A673 (cell line): ENCODE measurements around the gene STX1A.

ENCODE experiments used
- CTCF ChIP-seq: fragments of 300-800, 200-600 bp; sonication (generic); conservative IDR thresholded peaks from 2 replicates; pipeline ENCODE4 v1.5.1; 2017; ENCODE audit warnings: low read depth, mild to moderate bottlenecking, antibody characterized with exemption, low read length, moderate library complexity, mixed read lengths
- EZH2 ChIP-seq: fragments of 200-600 bp; sonication (generic); IDR thresholded peaks from 2 replicates; pipeline ENCODE4 v1.6.1; 2017; ENCODE audit warnings: borderline replicate concordance, low read depth, mild to moderate bottlenecking, mixed read lengths, antibody characterized with exemption, low read length; ENCODE audit not compliant: poor library complexity, severe bottlenecking

- no peak for TF ChIP-seq CTCF
- no peak for TF ChIP-seq EZH2
Measured at GRCh38 chr7:73758581-73759138, 39.2 kb upstream of the STX1A start.
